Measurements from ENCODE around the gene ITGB6. TPM values are rescaled to one million over a fixed set of nuclear protein-coding genes. Genes with fewer than 3 reads are reported as not detected.
"Not testable (repeated sequence)": the region's sequence is repeated elsewhere in the genome, so short reads cannot be mapped to it uniquely, and the experiment has no call there.

Gene ITGB6
- total RNA-seq, 1 experiment from 2014 or later, result 84.8 TPM

- no peak for DNase-seq
- no peaks in the 10 kb centered on the region for H3K4me1 Mint-ChIP-seq (ENCODE audit: low read depth, unreplicated experiment)
Observed at GRCh38 chr2:160126315-160126714, 73.8 kb downstream of the ITGB6 start.

GRCh38 chr2:160125828-160126227 is 74.2 kb downstream of the ITGB6 start:
- Mint-ChIP-seq H3K27ac (ENCODE audit: unreplicated experiment) (no peak overlapping the region), H3K36me3 (ENCODE audit: insufficient read depth, unreplicated experiment) (peaks cover 37% of the 10 kb centered on the region), H3K4me3 (ENCODE audit: low read depth, unreplicated experiment) (no peak overlapping the region), H3K9me3 (ENCODE audit: low read depth, unreplicated experiment) (no peaks in the 10 kb centered on the region), H3K27me3 (ENCODE audit: unreplicated experiment) (no peaks in the 10 kb centered on the region), H3K4me1 (ENCODE audit: low read depth, unreplicated experiment) (no peaks in the 10 kb centered on the region)
- no peak for TF ChIP-seq CTCF (IDR thresholded peaks at IDR 0.05; ENCODE audit: unreplicated experiment)
- no TSS peak for BruUV-seq (replicated peaks)
- no peak for DNase-seq
- intact Hi-C loops (cut with micrococcal nuclease; ENCODE audit: unreplicated experiment), result no loop called here
- CTCF ChIA-PET, result no interaction called here

More at GRCh38 chr2:160126315-160126714, 73.8 kb downstream of the ITGB6 start:
- Mint-ChIP-seq H3K27ac (ENCODE audit: unreplicated experiment) (no peak overlapping the region), H3K4me3 (ENCODE audit: low read depth, unreplicated experiment) (no peak overlapping the region), H3K9me3 (ENCODE audit: low read depth, unreplicated experiment) (no peaks in the 10 kb centered on the region), H3K36me3 (ENCODE audit: insufficient read depth, unreplicated experiment) (peaks cover 37% of the 10 kb centered on the region), H3K27me3 (ENCODE audit: unreplicated experiment) (no peaks in the 10 kb centered on the region)
- BruUV-seq (replicated peaks), result no TSS peak
- TF ChIP-seq CTCF (IDR thresholded peaks at IDR 0.05; ENCODE audit: unreplicated experiment), result no peak
- intact Hi-C loops (cut with micrococcal nuclease; ENCODE audit: unreplicated experiment), result no loop called here
- CTCF ChIA-PET, result no interaction called here

- TF ChIP-seq CTCF (IDR thresholded peaks at IDR 0.05; ENCODE audit: unreplicated experiment), result no peak
- H3K4me1 Mint-ChIP-seq (ENCODE audit: low read depth, unreplicated experiment), result no peaks in the 10 kb centered on the region
- intact Hi-C loops (cut with micrococcal nuclease; ENCODE audit: unreplicated experiment), result no loop called here
Observed at GRCh38 chr2:160125366-160125765, 74.7 kb downstream of the ITGB6 start.

GRCh38 chr2:160124571-160124970 is 75.5 kb downstream of the ITGB6 start:
- H3K9me3 Mint-ChIP-seq (ENCODE audit: low read depth, unreplicated experiment), result no peaks in the 10 kb centered on the region
- DNase-seq, result no peak
- TF ChIP-seq CTCF (IDR thresholded peaks at IDR 0.05; ENCODE audit: unreplicated experiment), result no peak
- intact Hi-C loops (cut with micrococcal nuclease; ENCODE audit: unreplicated experiment), result no loop called here
- H3K4me3 Mint-ChIP-seq (ENCODE audit: low read depth, unreplicated experiment), result no peak overlapping the region
- H3K36me3 Mint-ChIP-seq (ENCODE audit: insufficient read depth, unreplicated experiment), result peaks cover 37% of the 10 kb centered on the region
- no peaks in the 10 kb centered on the region for H3K27me3 Mint-ChIP-seq (ENCODE audit: unreplicated experiment)
- BruUV-seq (replicated peaks), result no TSS peak
- H3K27ac Mint-ChIP-seq (ENCODE audit: unreplicated experiment), result no peak overlapping the region
- CTCF ChIA-PET, result no interaction called here
- H3K4me1 Mint-ChIP-seq (ENCODE audit: low read depth, unreplicated experiment), result no peaks in the 10 kb centered on the region

More at GRCh38 chr2:160125366-160125765, 74.7 kb downstream of the ITGB6 start:
- H3K36me3 Mint-ChIP-seq (ENCODE audit: insufficient read depth, unreplicated experiment), result peaks cover 37% of the 10 kb centered on the region
- no peak for DNase-seq
- no peaks in the 10 kb centered on the region for H3K9me3 Mint-ChIP-seq (ENCODE audit: low read depth, unreplicated experiment)
- no peak overlapping the region for H3K4me3 Mint-ChIP-seq (ENCODE audit: low read depth, unreplicated experiment)
- CTCF ChIA-PET, result no interaction called here
- BruUV-seq (replicated peaks), result no TSS peak
- H3K27ac Mint-ChIP-seq (ENCODE audit: unreplicated experiment), result no peak overlapping the region
- H3K27me3 Mint-ChIP-seq (ENCODE audit: unreplicated experiment), result no peaks in the 10 kb centered on the region

- DNase-seq; H3K4me3 Mint-ChIP-seq (ENCODE audit: low read depth, unreplicated experiment); intact Hi-C loops (cut with micrococcal nuclease; ENCODE audit: unreplicated experiment); H3K27ac Mint-ChIP-seq (ENCODE audit: unreplicated experiment); H3K9me3 Mint-ChIP-seq (ENCODE audit: low read depth, unreplicated experiment); H3K27me3 Mint-ChIP-seq (ENCODE audit: unreplicated experiment); CTCF ChIA-PET; BruUV-seq (replicated peaks); H3K4me1 Mint-ChIP-seq (ENCODE audit: low read depth, unreplicated experiment): not testable (repeated sequence)
- H3K36me3 Mint-ChIP-seq (ENCODE audit: insufficient read depth, unreplicated experiment), result peaks cover 16% of the 10 kb centered on the region
Observed at GRCh38 chr2:160114721-160115120, 85.4 kb downstream of the ITGB6 start.

All from Calu3 (cell line).